GM12891 (cell line): ENCODE measurements around the gene XPA.

Experiments
- POLR2A ChIP-seq: IDR thresholded peaks from 2 replicates; pipeline ENCODE4 v1.6.1; 2011; ENCODE audit warnings: low read depth, low read length, control low read depth
- POLR2AphosphoS5 ChIP-seq: IDR thresholded peaks from 2 replicates; pipeline ENCODE4 v1.6.1; 2011; ENCODE audit warnings: low read depth, low read length, control low read depth
- SPI1 ChIP-seq: IDR thresholded peaks from 2 replicates; pipeline ENCODE4 v1.6.1; 2011; ENCODE audit warnings: low read depth, low read length, control low read depth
- TAF1 ChIP-seq: IDR thresholded peaks from 2 replicates; pipeline ENCODE4 v1.6.1; 2011; ENCODE audit warnings: low read depth, low read length, control low read depth

DNA sequence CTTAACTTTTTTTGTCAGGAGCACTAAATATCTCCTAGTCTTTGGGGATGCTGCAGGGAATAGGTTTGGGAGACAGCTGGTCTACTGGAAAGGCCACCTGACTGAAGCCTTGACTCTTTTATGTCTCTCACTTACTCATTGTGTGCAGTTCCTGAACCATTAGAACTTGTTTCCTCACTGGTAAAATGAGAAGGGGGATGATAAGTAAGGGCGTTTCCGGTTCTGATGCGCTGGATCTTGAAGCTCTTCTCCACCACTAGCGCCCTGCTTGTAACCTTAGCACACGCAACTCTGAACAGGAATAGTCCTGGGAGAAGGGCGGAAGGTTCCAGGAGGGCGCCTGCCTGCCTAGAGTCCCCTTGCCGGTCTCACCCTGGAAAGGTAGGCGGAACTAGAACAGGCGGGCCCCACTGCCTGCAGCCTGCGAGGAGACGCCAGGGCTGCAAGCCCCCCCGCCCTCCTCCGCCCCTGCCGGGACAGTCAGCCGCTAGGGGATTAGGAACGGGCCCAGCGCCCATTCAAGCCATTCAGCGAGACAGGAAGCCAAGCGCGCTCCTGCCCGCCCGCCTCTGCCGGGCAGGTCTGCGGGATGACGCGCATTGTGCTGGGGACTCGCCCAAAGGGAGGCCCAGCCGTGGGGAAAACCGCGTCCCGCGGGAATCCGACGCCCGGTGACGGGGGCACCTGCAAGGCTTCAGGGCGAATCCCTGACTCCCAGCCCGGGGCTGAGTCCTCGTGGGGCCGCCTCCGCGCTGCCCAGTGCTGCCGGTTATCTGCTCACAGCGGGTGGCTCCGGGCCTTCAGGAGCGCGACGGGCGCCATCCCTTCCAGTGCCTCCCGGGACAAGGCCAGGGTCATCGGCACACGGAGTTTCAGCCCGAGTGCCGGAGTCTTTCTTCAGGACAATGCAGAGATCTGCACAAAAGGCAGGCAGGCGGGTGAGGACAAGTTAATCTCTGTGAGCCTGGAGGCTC lies 44.0 kb upstream of the XPA start:
- TF ChIP-seq POLR2AphosphoS5, result no peak
- no peak for TF ChIP-seq POLR2A
- TF ChIP-seq SPI1, result no peak
- no peak for TF ChIP-seq TAF1
